ENCODE measurements around the gene RNF168.

RNF168 gene

GRCh38 chr3:196544491-196544992 lies 41.0 kb upstream of the RNF168 start:
- DNase-seq: no peak
- no peak overlapping the region for H3K27ac ChIP-seq
- TF ChIP-seq, protein P1, sequence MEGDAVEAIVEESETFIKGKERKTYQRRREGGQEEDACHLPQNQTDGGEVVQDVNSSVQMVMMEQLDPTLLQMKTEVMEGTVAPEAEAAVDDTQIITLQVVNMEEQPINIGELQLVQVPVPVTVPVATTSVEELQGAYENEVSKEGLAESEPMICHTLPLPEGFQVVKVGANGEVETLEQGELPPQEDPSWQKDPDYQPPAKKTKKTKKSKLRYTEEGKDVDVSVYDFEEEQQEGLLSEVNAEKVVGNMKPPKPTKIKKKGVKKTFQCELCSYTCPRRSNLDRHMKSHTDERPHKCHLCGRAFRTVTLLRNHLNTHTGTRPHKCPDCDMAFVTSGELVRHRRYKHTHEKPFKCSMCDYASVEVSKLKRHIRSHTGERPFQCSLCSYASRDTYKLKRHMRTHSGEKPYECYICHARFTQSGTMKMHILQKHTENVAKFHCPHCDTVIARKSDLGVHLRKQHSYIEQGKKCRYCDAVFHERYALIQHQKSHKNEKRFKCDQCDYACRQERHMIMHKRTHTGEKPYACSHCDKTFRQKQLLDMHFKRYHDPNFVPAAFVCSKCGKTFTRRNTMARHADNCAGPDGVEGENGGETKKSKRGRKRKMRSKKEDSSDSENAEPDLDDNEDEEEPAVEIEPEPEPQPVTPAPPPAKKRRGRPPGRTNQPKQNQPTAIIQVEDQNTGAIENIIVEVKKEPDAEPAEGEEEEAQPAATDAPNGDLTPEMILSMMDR (IDR thresholded peaks at IDR 0.05): no peak
- no peaks in the 10 kb centered on the region for H3K36me3 ChIP-seq
- no peaks in the 10 kb centered on the region for H3K9me3 ChIP-seq
- no peaks in the 10 kb centered on the region for H3K4me1 ChIP-seq
- intact Hi-C loops (cut with DNase I; ENCODE audit: low total_unique reads): no loop called here
- H3K27me3 ChIP-seq: no peaks in the 10 kb centered on the region
- no peak overlapping the region for H3K4me3 ChIP-seq

DNA sequence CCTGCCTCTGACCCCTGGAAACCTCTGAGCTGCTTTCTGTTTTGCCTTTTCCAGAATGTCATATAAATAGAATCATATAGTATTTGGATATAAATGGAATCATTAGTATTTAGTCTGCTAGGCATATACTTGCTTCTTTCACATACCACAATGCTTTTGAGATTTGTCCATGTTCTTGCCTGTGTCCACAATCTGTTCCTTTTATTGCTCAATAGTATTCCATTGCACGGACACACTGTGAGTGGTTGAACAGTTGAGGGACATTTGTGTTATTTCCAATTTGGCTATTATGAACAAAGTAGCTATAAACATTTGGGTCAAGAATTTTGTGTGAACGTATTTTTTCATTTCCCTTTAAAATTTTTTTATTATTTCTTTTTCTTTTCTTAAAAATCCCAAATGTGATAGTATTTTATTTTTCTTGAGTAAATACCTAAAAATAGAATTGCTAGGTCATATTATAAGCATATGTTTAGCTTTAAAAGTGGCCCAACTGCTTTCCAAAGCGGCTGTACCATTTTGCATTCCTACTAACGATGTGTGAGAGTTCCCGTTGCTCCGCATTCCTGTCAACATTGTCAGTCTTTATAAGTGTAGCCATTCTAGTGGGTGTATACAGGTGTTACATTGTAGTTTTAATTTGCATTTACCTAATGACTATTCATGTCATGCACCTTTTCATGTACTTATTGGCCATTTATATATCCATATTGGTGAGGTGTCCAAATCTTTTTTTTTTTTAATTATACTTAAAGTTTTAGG lies 38.3 kb upstream of the RNF168 start:
- TF ChIP-seq, protein P1 (IDR thresholded peaks at IDR 0.05): no peak
- H3K9me3 ChIP-seq: no peaks in the 10 kb centered on the region
- no peak overlapping the region for H3K4me3 ChIP-seq
- intact Hi-C loops (cut with DNase I; ENCODE audit: low total_unique reads): no loop called here
- H3K4me1 ChIP-seq: no peaks in the 10 kb centered on the region
- no peak overlapping the region for H3K27ac ChIP-seq
- no peak for DNase-seq
- no peaks in the 10 kb centered on the region for H3K36me3 ChIP-seq
- no peaks in the 10 kb centered on the region for H3K27me3 ChIP-seq

GRCh38 chr3:196537319-196537984 lies 33.9 kb upstream of the RNF168 start:
- no peak overlapping the region for H3K4me3 ChIP-seq
- H3K4me1 ChIP-seq: no peaks in the 10 kb centered on the region
- no peak overlapping the region for H3K27ac ChIP-seq
- intact Hi-C loops (cut with DNase I; ENCODE audit: low total_unique reads): loop anchor here (10.0 kb wide), 1 partner anchor 137 kb away; no protein-coding TSS in a partner anchor
- H3K9me3 ChIP-seq: no peaks in the 10 kb centered on the region
- no peaks in the 10 kb centered on the region for H3K36me3 ChIP-seq
- no peaks in the 10 kb centered on the region for H3K27me3 ChIP-seq
- DNase-seq: peak in 1 of 2 donors; percentile 41
- TF ChIP-seq, protein P1 (IDR thresholded peaks at IDR 0.05): peak; percentile 56 to 57

- no peak for DNase-seq
- TF ChIP-seq, protein P1 (IDR thresholded peaks at IDR 0.05): no peak
- Histone ChIP-seq H3K27me3 (no peaks in the 10 kb centered on the region), H3K27ac (no peak overlapping the region), H3K4me3 (no peak overlapping the region), H3K4me1 (peaks cover 0 to 8% (median 2%) of the 10 kb centered on the region in 4 donors), H3K36me3 (no peaks in the 10 kb centered on the region), H3K9me3 (no peaks in the 10 kb centered on the region)
- intact Hi-C loops (cut with DNase I; ENCODE audit: low total_unique reads): loop anchor here (10.0 kb wide), 1 partner anchor 142 kb away; no protein-coding TSS in a partner anchor
Measured at GRCh38 chr3:196533260-196533681, 29.7 kb upstream of the RNF168 start.

GRCh38 chr3:196531418-196531817 lies 27.9 kb upstream of the RNF168 start:
- Histone ChIP-seq H3K27me3 (no peaks in the 10 kb centered on the region), H3K9me3 (no peaks in the 10 kb centered on the region), H3K27ac (no peak overlapping the region), H3K36me3 (no peaks in the 10 kb centered on the region), H3K4me1 (peaks cover 0 to 8% (median 2%) of the 10 kb centered on the region in 4 donors), H3K4me3 (no peak overlapping the region)
- intact Hi-C loops (cut with DNase I; ENCODE audit: low total_unique reads): loop anchor here (10.0 kb wide), 1 partner anchor 143 kb away; no protein-coding TSS in a partner anchor
- DNase-seq: no peak
- TF ChIP-seq, protein P1 (IDR thresholded peaks at IDR 0.05): no peak
